GM18867 (cell line): ENCODE measurements around the gene TPM2.

Experiments used
- ATAC-seq: cut with Tn5 transposase; IDR thresholded peaks from one replicate; pipeline ENCODE4 v1.9.1; 2021; ENCODE audit warnings: mild to moderate bottlenecking, moderate library complexity; ENCODE audit not compliant: unreplicated experiment

The TPM2 gene

DNA sequence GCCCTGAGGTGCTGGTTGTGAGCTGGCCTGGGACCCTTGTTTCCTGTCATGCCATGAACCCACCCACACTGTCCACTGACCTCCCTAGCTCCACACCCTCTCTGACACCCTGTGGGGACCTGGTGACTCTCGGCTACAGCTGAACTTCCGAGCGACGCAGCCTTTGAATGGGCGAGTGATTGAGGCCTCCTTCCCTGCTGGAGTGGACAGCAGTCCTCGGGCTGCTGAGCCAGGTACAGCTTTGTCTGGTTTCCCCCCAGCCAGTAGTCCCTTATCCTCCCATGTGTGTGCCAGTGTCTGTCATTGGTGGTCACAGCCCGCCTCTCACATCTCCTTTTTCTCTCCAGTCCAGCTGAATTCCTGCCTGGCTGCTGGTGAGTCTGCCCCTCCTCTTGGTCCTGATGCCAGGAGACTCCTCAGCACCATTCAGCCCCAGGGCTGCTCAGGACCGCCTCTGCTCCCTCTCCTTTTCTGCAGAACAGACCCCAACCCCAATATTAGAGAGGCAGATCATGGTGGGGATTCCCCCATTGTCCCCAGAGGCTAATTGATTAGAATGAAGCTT is 9.9 kb downstream of the TPM2 start:
- no peak for ATAC-seq

DNA sequence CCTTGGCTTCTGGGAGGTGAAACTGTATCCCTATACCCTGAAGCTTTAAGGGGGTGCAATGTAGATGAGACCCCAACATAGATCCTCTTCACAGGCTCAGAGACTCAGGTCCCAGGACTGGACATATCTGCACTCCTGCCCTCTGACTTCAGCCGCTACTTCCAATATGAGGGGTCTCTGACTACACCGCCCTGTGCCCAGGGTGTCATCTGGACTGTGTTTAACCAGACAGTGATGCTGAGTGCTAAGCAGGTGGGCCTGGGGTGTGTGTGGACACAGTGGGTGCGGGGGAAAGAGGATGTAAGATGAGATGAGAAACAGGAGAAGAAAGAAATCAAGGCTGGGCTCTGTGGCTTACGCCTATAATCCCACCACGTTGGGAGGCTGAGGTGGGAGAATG is 10.6 kb downstream of the TPM2 start:
- no peak for ATAC-seq

DNA sequence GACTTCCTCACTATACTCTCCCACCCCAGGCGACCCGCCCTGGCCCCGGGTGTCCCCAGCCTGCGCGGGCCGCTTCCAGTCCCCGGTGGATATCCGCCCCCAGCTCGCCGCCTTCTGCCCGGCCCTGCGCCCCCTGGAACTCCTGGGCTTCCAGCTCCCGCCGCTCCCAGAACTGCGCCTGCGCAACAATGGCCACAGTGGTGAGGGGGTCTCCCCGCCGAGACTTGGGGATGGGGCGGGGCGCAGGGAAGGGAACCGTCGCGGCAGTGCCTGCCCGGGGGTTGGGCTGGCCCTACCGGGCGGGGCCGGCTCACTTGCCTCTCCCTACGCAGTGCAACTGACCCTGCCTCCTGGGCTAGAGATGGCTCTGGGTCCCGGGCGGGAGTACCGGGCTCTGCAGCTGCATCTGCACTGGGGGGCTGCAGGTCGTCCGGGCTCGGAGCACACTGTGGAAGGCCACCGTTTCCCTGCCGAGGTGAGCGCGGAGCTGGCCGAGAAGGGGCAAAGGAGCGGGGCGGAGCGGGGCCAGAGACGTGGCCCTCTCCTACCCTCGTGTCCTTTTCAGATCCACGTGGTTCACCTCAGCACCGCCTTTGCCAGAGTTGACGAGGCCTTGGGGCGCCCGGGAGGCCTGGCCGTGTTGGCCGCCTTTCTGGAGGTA is 13.9 kb downstream of the TPM2 start:
- ATAC-seq, result no peak

DNA sequence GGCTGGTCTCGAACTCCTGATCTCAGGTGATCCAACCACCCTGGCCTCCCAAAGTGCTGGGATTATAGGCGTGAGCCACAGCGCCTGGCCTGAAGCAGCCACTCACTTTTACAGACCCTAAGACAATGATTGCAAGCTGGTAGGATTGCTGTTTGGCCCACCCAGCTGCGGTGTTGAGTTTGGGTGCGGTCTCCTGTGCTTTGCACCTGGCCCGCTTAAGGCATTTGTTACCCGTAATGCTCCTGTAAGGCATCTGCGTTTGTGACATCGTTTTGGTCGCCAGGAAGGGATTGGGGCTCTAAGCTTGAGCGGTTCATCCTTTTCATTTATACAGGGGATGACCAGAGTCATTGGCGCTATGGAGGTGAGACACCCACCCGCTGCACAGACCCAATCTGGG is 14.5 kb downstream of the TPM2 start:
- no peak for ATAC-seq

DNA sequence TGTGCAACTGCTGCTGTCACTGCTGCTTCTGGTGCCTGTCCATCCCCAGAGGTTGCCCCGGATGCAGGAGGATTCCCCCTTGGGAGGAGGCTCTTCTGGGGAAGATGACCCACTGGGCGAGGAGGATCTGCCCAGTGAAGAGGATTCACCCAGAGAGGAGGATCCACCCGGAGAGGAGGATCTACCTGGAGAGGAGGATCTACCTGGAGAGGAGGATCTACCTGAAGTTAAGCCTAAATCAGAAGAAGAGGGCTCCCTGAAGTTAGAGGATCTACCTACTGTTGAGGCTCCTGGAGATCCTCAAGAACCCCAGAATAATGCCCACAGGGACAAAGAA is 15.7 kb downstream of the TPM2 start:
- ATAC-seq, result no peak

DNA sequence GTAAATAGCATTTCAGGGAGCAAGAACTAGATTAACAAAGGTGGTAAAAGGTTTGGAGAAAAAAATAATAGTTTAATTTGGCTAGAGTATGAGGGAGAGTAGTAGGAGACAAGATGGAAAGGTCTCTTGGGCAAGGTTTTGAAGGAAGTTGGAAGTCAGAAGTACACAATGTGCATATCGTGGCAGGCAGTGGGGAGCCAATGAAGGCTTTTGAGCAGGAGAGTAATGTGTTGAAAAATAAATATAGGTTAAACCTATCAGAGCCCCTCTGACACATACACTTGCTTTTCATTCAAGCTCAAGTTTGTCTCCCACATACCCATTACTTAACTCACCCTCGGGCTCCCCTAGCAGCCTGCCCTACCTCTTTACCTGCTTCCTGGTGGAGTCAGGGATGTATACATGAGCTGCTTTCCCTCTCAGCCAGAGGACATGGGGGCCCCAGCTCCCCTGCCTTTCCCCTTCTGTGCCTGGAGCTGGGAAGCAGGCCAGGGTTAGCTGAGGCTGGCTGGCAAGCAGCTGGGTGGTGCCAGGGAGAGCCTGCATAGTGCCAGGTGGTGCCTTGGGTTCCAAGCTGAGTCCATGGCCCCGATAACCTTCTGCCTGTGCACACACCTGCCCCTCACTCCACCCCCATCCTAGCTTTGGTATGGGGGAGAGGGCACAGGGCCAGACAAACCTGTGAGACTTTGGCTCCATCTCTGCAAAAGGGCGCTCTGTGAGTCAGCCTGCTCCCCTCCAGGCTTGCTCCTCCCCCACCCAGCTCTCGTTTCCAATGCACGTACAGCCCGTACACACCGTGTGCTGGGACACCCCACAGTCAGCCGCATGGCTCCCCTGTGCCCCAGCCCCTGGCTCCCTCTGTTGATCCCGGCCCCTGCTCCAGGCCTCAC is 16.3 kb downstream of the TPM2 start, which contains the start of gene CA9:
CA9 (plus strand) TSS at position 797 of the 893 bp plus-strand sequence; CDS start at position 829, 32 bp downstream.
- no peak for ATAC-seq

DNA sequence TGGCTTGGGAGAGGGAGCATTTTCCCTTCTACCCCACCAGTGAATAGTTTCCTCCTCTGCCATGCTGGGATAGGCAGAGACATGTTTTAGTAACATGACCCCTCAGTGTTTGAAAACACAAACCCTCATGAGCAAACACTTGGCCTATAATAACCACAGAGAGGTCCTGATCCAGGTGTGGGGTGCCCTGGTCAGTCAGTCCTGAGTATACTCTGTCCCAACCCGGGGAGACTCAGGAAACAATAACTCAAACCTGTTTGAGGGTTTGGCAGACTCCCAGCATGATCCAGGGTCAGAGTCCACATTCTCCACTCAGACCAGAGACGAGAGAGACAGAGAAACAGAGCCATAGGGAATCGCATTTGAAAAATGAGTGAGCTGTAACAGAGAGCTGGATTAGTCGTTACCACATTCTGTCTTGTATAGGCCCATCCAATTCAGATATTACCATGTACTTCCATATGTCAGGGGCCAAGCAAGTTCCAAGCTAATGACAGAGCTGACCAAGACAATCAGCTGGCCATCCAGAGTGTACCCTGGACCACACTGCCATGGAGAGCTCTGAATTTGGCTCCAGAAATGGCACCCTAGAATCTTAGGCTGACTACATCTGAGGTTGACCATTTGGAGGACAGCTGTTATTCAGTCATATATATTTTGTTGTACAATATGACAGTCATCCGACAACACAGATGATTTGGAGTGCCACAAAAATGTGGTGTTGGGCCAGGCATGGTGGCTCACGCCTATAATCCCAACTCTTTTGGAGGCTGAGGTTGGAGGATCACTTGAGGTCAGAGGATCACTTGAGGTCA is 20.2 kb downstream of the TPM2 start:
- no peak for ATAC-seq

DNA sequence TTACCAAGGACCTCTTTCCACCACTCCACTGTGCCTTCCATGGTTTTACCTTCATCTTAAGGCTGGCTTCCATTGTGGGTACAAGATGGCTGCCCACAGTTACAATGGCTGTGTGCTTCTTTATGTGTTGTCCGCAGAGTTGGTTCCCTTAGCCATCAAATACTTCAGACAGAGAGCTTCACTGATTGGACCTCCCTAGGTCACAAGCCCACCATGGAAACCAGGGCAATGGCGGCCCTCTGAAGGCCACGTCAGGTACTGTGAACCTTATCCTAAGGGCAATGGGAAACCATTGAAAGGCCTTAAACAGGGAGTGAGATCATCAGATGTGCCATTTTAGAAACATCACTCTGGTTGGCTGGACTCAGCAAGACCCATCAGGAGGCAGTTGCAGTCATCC is 21.8 kb downstream of the TPM2 start:
- no peak for ATAC-seq

DNA sequence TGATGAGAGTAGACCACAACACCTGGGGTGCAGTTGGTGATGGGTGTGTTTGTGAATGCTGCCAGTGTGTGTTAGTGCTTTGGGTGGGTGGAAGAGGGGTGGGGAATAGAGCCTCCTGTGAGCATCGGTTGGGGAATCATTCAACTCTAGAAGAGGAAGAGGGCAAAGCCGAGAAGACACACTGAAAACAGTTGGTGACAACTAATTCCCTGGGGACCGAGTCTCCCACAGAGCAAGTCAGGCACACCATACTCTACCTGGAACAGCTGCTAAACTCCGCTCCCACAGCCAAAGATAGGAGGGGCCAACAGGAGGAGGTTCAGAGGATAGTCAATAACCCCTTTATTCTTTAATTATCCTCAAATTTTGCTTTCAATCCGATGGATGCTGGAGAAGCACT is 23.2 kb downstream of the TPM2 start:
- no peak for ATAC-seq

DNA sequence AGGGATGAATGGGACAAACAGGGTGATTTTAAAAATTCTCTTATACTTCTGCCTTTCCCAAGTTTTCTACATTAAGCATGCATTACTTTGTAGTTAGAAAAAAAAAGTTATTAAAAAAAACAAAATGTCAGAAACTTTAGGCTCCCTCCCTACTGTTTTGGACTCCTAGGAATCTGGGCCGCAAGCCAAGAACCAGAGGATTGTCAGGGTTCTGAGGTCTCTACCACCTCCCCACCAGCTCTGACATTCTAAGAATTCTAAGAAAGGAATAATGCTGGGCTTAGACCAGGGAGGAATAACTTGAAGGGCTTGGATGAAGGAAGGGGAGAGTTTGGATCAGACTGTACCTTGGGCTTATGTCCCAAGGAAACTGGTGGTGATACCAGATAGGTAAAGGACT is 23.7 kb downstream of the TPM2 start:
- no peak for ATAC-seq

DNA sequence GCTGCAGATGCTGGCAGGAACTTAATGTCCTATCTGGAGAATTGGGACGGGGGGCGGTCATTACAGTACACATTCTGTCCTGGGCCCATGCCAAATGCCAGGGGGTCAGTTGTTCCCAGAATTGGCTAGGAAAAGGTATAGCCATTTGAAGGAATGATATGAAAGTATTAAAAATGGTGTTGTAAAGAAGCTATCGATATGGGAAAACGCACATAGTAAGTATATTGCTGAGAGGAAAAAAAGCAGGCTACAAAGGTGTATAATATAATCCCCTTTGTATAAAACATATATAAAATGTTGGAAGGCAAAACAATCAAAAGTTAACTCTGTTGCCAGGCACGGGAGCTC is 24.3 kb downstream of the TPM2 start:
- ATAC-seq, result no peak

DNA sequence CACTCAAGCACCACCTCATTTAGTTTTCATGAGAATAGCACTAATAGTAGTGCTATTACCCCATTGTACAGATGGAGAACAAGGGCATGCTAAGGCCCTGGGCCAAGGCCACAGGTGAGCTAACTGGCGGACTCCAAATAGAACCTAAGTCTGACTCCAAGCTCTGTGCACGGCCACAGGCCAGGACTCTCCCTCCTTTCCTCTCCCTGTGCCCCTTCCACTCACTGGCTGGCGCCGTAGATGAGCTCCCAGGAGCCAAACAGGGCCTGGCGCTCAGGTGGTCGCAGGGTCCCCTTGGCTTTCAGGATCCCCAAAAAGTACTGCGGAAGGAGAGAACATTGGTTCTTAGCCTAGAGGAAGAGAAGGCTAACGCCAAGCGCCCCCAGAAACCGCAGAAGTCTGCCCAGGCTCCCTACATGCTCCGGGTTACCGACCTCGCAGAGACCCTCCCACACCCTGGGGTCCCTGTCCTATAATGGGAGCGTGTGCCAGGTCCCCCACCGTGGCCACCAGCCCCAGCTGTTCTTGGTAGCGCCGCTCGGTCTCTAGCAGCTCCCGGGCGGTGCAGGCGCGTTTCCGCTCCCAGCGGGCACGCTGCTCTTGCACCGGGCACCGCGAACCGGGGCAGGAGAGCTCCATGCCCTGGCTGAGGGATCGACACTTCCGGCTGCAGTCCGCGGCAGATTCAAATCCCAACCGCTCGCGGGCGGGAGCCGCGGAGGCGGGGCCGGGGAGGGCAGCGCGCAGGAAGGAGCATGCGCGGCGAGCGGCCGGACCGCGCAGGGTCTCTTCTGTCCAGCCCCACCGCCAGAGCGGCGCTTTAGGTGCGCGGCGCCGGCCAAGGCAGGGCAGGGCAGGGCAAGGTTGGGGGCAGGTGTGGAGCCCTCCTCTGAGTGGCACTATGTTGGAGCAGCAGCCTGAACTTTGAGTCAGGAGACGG is 24.9 kb downstream of the TPM2 start, which contains the start of gene ARHGEF39:
ARHGEF39 (minus strand) TSS at position 665 of the 940 bp plus-strand sequence; CDS start at position 639, 26 bp downstream.
- peak; percentile 72 for ATAC-seq

DNA sequence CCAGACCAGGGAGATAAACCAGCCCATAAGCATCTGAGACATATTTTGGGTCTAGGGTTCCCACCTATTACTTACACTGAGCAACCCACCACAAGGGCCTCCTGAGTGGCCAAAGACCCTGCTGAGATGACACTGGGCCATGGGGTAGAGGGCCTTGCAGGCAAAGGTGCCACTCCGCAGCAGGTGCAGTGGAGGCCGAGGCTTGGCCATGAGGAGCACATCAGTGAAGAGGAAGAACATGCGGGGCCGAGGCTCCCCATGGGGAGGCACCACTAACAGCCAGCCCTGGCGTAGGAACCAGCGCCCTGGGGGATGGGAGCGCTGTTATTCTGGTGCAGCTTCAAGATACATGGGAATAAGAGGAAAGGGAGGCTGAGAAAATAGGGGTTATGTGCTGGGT is 27.3 kb downstream of the TPM2 start:
- no peak for ATAC-seq

DNA sequence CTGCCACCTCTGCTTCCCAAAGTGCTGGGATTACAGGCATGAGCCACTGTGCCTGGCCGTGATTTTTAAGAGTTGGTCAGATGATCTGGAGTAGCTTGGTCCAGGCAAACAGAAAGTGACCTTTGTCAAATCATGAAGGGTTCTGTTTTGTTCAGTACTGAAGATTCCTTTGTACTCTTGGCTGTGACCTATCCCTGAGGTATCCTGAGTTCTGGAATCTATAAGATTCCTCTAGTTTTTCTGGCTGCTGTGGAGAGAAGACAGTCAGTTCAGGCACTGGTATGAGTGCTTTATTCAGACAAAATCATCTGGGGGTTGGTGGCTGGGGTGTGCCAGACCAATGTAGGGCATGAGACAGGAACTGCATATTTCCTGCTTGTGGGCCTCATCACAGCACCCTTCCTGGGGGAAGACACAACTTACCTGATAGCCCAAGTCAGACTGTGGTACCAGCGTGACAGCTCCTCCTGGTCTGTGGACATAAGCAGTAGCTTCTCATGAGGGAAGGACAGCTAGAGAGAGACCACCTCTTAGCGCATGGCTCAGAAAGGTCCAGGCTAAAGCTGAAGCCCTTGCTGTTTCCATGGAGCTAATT is 27.9 kb downstream of the TPM2 start:
- ATAC-seq, result no peak

DNA sequence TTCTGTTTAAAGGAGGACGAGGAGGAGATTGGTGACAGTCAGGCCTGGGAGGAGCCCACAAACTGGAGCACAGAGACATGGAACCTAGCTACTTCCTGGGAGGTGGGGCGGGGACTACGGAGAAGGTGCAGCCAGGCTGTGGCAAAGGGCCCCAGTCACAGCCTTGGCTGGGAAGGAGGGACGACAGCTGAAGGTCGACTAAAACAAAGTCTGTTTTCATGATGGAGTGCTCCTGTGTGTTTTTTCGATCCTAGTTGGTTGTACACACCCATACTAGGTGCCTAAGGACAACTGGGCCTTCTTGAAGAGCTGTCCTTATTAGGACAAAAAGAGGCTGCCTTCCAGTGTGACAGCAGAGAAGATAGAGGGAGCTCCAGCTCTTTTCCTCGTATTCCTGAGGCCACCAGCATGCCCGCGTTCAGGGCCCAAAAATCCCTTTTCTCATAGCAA is 28.7 kb downstream of the TPM2 start:
- no peak for ATAC-seq

DNA sequence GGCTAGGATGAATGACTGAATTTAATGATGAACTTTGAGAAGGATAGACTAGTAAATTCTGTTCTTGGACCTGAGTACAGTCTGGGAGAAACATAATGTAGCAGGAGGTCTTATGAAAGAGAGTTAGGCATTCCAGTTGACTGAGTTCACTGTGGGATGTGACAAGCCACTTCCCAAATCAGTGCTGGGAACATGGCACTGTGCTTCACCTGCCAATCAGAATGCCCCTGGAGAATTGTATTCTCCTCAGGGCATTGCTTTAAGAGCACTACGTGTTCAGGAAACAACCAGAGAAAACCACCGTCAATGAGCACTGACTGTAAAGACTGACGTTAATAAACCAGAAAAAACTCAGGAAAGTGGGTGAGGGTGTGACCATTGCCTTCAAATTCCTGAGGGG is 30.4 kb downstream of the TPM2 start:
- ATAC-seq, result no peak

DNA sequence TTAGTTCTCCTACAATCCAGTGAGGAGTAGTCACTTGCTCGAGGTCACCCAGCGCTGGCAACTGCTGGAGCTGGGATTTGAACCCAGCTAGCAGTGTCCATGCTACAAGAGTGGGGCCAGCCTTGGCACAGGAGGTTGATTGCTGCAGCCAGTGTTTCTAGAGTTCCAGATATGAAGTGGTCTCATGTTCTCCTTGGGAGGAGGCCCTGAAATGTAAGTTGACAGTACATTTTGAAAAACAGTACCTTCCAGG is 30.8 kb downstream of the TPM2 start:
- ATAC-seq, result no peak

DNA sequence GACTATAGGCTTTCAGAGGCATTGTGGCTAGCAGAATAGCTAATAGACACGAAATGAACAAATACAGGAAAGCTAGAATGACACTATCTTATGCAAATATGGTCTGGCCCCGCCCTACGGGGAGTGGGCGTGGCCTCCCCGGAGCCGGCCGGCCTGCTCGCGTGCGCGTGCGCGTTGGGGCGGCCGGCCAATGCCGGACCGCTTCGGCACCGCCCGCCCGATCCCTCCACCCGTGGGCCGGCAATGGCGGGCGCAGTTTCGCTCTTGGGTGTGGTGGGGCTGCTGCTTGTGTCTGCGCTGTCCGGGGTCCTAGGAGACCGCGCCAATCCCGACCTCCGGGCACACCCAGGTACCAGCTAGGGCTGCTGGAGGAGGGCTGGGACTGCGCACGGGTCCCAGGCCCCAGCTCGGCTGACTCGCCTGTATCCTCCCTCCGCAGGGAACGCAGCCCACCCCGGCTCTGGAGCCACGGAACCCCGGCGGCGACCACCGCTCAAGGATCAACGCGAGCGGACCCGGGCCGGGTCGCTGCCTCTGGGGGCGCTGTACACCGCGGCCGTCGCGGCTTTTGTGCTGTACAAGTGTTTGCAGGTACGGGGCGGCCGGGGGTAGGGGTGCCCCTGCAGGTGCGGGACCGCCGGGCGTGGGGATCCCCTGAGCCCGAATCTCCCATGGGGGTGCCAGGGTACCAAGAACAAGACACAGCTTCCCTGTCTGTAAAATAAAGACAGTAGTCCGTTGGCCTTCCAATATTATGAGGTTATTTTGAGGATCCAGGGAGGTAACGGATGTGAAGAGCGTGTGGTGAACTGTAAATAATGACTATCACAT is 31.4 kb downstream of the TPM2 start, which contains the start of gene CCDC107:
CCDC107 (plus strand) TSS at position 156 of the 831 bp plus-strand sequence; CDS start at position 244, 88 bp downstream.
- ATAC-seq, result peak; percentile 66
